Tibial artery (tissue), 4 donors: Measurements from ENCODE around the gene SPTBN4.
"Not testable (repeated sequence)": the region's sequence is repeated elsewhere in the genome, so short reads cannot be mapped to it uniquely, and the experiment has no call there.

ENCODE experiments used
- DNase-seq, 2 donors: peaks; one replicate each; pipeline ENCODE4 v3.0.0-alpha.2; 2019
- H3K27ac ChIP-seq, 2 donors: fragments of 200-600 bp; sonication (generic) in 1 of 2; 1 replicate in 1 of 2; 2 replicates in 1 of 2; pipeline ENCODE4 v1.5.1; 2018 to 2019; ENCODE audit warnings: mild to moderate bottlenecking in 1 of 2
- H3K27me3 ChIP-seq, 2 donors: fragments of 200-600 bp; sonication (generic) in 1 of 2; one replicate each; pipeline versions ENCODE4 v1.5.1 to v1.6.0; 2016 to 2019
- H3K36me3 ChIP-seq, 3 donors: fragments of 200-600 bp; sonication (generic) in 2 of 3; one replicate each; pipeline ENCODE4 v1.5.1; 2016 to 2019; ENCODE audit warnings: mild to moderate bottlenecking in 2 of 3
- H3K4me1 ChIP-seq, 4 donors: fragments of 200-600 bp; sonication (generic) in 2 of 4; 1 replicate in 3 of 4; 2 replicates in 1 of 4; pipeline ENCODE4 v1.5.1; 2016 to 2019
- H3K4me3 ChIP-seq, 2 donors: fragments of 200-600 bp; sonication (generic) in 1 of 2; 1 replicate in 1 of 2; 2 replicates in 1 of 2; pipeline ENCODE4 v1.5.1; 2018 to 2019; ENCODE audit warnings: mild to moderate bottlenecking in 2 of 2
- H3K9me3 ChIP-seq, 3 donors: fragments of 200-600 bp; sonication (generic) in 1 of 3; one replicate each; pipeline ENCODE4 v1.5.1; 2016 to 2019
- intact Hi-C: fragments of 100-400 bp; cut with DNase I; formaldehyde crosslinking; loops from one replicate; pipeline ENCODE4 v1.15.0; 2023; ENCODE audit warnings: low total_unique reads
- TF ChIP-seq, protein P1 (sequence below), 2 experiments: fragments of 200-600 bp in 1 of 2; fragments of 450-650 bp in 1 of 2; IDR thresholded peaks; one replicate each; pipeline ENCODE4 v1.5.1; 2017 to 2019; ENCODE audit warnings: antibody characterized with exemption in 2 of 2, mild to moderate bottlenecking in 1 of 2, moderate library complexity in 1 of 2

Gene SPTBN4

GRCh38 chr19:40556953-40557530 is 90.2 kb downstream of the SPTBN4 start:
- Histone ChIP-seq H3K4me3 (no peak overlapping the region), H3K4me1 (peaks cover 0 to 5% (median 4%) of the 10 kb centered on the region in 4 donors), H3K9me3 (no peaks in the 10 kb centered on the region), H3K27ac (no peak overlapping the region), H3K36me3 (no peaks in the 10 kb centered on the region), H3K27me3 (peaks cover 0 to 59% of the 10 kb centered on the region in 2 donors)
- intact Hi-C loops = no loop called here
- TF ChIP-seq, protein P1, sequence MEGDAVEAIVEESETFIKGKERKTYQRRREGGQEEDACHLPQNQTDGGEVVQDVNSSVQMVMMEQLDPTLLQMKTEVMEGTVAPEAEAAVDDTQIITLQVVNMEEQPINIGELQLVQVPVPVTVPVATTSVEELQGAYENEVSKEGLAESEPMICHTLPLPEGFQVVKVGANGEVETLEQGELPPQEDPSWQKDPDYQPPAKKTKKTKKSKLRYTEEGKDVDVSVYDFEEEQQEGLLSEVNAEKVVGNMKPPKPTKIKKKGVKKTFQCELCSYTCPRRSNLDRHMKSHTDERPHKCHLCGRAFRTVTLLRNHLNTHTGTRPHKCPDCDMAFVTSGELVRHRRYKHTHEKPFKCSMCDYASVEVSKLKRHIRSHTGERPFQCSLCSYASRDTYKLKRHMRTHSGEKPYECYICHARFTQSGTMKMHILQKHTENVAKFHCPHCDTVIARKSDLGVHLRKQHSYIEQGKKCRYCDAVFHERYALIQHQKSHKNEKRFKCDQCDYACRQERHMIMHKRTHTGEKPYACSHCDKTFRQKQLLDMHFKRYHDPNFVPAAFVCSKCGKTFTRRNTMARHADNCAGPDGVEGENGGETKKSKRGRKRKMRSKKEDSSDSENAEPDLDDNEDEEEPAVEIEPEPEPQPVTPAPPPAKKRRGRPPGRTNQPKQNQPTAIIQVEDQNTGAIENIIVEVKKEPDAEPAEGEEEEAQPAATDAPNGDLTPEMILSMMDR (IDR thresholded peaks at IDR 0.05) = no peak
- DNase-seq = no peak

- Histone ChIP-seq H3K27ac (no peak overlapping the region), H3K9me3 (no peaks in the 10 kb centered on the region), H3K27me3 (peaks cover 0 to 45% of the 10 kb centered on the region in 2 donors), H3K36me3 (no peaks in the 10 kb centered on the region), H3K4me3 (no peak overlapping the region), H3K4me1 (peaks cover 0 to under 1% (median under 1%) of the 10 kb centered on the region in 4 donors)
- TF ChIP-seq, protein P1 (IDR thresholded peaks at IDR 0.05) = no peak
- intact Hi-C loops = no loop called here
- DNase-seq = no peak
These were observed 92.6 kb downstream of the SPTBN4 start for GRCh38 chr19:40559394-40559793.

DNA sequence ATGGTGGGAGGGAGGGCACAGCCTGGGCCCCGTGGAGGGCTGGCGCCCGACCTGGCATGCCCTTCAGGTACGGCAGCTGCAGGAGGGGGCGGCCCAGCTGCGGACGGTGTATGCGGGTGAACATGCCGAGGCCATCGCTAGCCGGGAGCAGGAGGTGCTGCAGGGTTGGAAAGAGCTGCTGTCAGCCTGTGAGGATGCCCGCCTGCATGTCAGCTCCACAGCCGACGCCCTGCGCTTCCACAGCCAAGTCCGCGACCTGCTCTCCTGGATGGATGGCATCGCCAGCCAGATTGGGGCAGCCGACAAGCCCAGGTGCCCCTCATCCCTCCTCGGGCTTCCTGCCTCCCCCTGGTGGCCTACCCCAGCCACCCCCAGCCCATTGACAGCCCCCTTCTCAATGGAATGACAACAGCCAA is 93.3 kb downstream of the SPTBN4 start:
- peaks cover 0 to 44% of the 10 kb centered on the region in 2 donors for H3K27me3 ChIP-seq
- no peaks in the 10 kb centered on the region for H3K36me3 ChIP-seq
- no peaks in the 10 kb centered on the region for H3K9me3 ChIP-seq
- no peak overlapping the region for H3K27ac ChIP-seq
- H3K4me1 ChIP-seq = no peaks in the 10 kb centered on the region
- TF ChIP-seq, protein P1 (IDR thresholded peaks at IDR 0.05) = no peak
- no peak for DNase-seq
- intact Hi-C loops = no loop called here
- H3K4me3 ChIP-seq = no peak overlapping the region

DNA sequence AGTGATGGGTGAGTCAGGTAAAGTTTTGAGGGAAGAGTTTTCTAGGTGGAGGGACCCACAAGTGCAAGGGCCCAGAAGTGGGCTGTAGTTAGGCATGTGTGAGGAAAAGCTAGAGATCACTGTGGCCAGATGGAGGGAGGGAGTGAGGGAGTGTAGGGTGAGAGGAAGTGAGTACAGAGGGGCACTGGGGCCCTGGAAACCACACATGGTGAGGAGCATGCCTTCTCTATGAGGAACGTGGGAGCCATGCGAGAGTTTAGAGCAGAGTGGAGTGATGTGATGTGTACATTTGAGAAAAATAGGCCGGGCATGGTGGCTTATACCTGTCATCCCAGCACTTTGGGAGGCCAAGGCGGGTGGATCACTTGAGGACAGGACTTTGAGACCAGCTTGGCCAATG is 95.1 kb downstream of the SPTBN4 start:
- intact Hi-C loops = no loop called here
- H3K4me3 ChIP-seq = no peak overlapping the region
- H3K9me3 ChIP-seq = no peaks in the 10 kb centered on the region
- DNase-seq = no peak
- peaks cover 0 to 54% of the 10 kb centered on the region in 2 donors for H3K27me3 ChIP-seq
- peaks cover 0 to 2% (median 0%) of the 10 kb centered on the region in 4 donors for H3K4me1 ChIP-seq
- H3K36me3 ChIP-seq = no peaks in the 10 kb centered on the region
- TF ChIP-seq, protein P1 (IDR thresholded peaks at IDR 0.05) = no peak
- no peak overlapping the region for H3K27ac ChIP-seq

GRCh38 chr19:40564535-40564934 is 97.7 kb downstream of the SPTBN4 start:
- H3K4me3 ChIP-seq, H3K36me3 ChIP-seq, H3K9me3 ChIP-seq, intact Hi-C loops, H3K27ac ChIP-seq, DNase-seq: not testable (repeated sequence)
- Histone ChIP-seq H3K27me3 (peaks cover 0 to 70% of the 10 kb centered on the region in 2 donors), H3K4me1 (peaks cover 0 to 14% (median 9%) of the 10 kb centered on the region in 4 donors)

GRCh38 chr19:40565355-40565754 is 98.6 kb downstream of the SPTBN4 start:
- H3K4me3 ChIP-seq = no peak overlapping the region
- H3K27me3 ChIP-seq = peaks cover 0 to 63% of the 10 kb centered on the region in 2 donors
- no peak for DNase-seq
- intact Hi-C loops = no loop called here
- TF ChIP-seq, protein P1 (IDR thresholded peaks at IDR 0.05) = no peak
- H3K27ac ChIP-seq = no peak overlapping the region
- peaks cover 0 to 23% (median 15%) of the 10 kb centered on the region in 4 donors for H3K4me1 ChIP-seq
- H3K36me3 ChIP-seq = no peaks in the 10 kb centered on the region
- H3K9me3 ChIP-seq = no peaks in the 10 kb centered on the region
